PFSK-1 (cell line): ENCODE data around the gene PLAGL2.

ENCODE experiments used
- FOXP2 ChIP-seq: optimal IDR thresholded peaks from 2 replicates; pipeline ENCODE3; 2011; ENCODE audit warnings: borderline replicate concordance, control low read depth, inconsistent platforms; ENCODE audit not compliant: insufficient read depth; ENCODE audit errors: extremely low read length, extremely low read depth
- POLR2AphosphoS5 ChIP-seq: IDR thresholded peaks from 2 replicates; pipeline ENCODE4 v1.6.1; 2012; ENCODE audit warnings: low read depth, mild to moderate bottlenecking, control low read depth, low read length, moderate library complexity
- SIN3A ChIP-seq: IDR thresholded peaks from 2 replicates; pipeline ENCODE4 v1.6.1; 2012; ENCODE audit warnings: mild to moderate bottlenecking, low read length, moderate library complexity, borderline replicate concordance; ENCODE audit not compliant: insufficient read depth
- TAF1 ChIP-seq: IDR thresholded peaks from 2 replicates; pipeline ENCODE4 v1.6.1; 2012; ENCODE audit warnings: low read length, control low read depth, borderline replicate concordance; ENCODE audit not compliant: insufficient read depth
- TF ChIP-seq, protein P1 (sequence below), 2 experiments: IDR thresholded peaks; 2 replicates each; pipeline versions ENCODE4 v1.6.1 to v1.8.0; 2011 to 2012; ENCODE audit warnings: low read depth in 2 of 2, low read length in 2 of 2, control low read depth in 1 of 2, inconsistent platforms in 1 of 2, mild to moderate bottlenecking in 1 of 2, moderate library complexity in 1 of 2; ENCODE audit not compliant: insufficient read depth in 1 of 2

PLAGL2 gene

DNA sequence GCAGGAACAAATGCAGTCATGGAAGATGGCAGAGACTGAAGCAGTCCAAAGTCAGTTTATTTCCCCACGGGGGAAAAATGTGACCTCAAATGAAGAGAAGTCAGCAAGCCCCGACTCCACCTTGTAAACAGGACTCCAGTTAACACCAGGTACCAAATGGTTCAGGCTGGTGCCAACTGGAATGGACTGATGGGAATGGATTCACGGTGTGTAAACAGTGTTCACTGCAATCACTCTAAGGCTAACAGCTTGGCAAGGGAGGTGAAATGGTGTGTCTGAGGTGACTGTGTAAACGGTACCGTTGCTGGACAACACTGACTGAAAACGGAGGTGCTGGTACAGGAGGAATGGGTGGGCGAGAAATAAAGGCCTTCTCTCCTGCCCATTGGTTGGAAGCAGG lies 12.0 kb downstream of the PLAGL2 start:
- TF ChIP-seq SIN3A (no peak), POLR2AphosphoS5 (no peak), FOXP2 (no peak), TAF1 (no peak)
- TF ChIP-seq, protein P1, sequence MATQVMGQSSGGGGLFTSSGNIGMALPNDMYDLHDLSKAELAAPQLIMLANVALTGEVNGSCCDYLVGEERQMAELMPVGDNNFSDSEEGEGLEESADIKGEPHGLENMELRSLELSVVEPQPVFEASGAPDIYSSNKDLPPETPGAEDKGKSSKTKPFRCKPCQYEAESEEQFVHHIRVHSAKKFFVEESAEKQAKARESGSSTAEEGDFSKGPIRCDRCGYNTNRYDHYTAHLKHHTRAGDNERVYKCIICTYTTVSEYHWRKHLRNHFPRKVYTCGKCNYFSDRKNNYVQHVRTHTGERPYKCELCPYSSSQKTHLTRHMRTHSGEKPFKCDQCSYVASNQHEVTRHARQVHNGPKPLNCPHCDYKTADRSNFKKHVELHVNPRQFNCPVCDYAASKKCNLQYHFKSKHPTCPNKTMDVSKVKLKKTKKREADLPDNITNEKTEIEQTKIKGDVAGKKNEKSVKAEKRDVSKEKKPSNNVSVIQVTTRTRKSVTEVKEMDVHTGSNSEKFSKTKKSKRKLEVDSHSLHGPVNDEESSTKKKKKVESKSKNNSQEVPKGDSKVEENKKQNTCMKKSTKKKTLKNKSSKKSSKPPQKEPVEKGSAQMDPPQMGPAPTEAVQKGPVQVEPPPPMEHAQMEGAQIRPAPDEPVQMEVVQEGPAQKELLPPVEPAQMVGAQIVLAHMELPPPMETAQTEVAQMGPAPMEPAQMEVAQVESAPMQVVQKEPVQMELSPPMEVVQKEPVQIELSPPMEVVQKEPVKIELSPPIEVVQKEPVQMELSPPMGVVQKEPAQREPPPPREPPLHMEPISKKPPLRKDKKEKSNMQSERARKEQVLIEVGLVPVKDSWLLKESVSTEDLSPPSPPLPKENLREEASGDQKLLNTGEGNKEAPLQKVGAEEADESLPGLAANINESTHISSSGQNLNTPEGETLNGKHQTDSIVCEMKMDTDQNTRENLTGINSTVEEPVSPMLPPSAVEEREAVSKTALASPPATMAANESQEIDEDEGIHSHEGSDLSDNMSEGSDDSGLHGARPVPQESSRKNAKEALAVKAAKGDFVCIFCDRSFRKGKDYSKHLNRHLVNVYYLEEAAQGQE (IDR thresholded peaks at IDR 0.05; ENCODE audit: insufficient read depth in 1 of 2, low read depth in 2 of 2, low read length in 2 of 2), result no peak

DNA sequence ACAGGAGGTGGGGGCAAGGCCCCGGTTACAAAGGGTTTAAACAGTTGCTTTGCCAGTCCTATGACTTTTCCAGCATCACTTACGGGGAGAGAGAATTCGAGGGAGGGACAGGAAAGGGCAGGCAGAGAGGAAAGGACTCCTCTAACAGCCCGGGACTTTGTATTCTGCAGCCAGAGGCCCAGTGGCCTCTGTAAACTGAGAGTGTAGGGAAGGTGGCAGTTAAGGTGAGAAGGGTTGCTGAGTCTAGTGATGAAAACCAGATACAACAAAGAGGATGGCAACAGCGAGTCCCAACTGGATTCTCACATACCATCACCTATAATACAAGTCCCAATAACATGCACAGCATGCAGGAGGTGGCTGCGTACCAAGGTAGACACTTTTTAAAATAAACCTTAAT lies 13.5 kb downstream of the PLAGL2 start:
- TF ChIP-seq FOXP2 (no peak), TAF1 (no peak), SIN3A (no peak), POLR2AphosphoS5 (no peak)
- TF ChIP-seq, protein P1 (IDR thresholded peaks at IDR 0.05; ENCODE audit: insufficient read depth in 1 of 2, low read depth in 2 of 2, low read length in 2 of 2), result no peak

DNA sequence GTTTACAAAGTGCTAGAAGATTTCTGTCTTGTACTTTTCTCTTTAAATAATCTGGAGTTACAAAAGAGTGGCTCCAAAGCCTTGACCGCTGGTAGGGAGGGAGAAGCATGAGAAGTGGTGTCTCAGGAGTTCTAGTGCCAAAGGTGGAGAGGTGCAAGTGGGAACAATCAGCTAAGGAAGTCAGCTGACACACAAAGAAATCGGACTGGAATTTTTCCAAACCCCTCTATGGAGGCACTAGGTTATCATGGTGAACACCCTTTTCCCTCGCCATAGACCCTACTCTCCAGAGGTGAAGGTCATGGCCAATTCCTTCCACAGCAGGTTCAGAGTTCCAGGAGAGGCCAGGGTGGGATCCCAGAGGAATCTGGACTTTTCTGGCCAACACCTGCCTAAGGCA lies 14.8 kb downstream of the PLAGL2 start:
- TF ChIP-seq SIN3A (no peak), POLR2AphosphoS5 (no peak), FOXP2 (no peak)

DNA sequence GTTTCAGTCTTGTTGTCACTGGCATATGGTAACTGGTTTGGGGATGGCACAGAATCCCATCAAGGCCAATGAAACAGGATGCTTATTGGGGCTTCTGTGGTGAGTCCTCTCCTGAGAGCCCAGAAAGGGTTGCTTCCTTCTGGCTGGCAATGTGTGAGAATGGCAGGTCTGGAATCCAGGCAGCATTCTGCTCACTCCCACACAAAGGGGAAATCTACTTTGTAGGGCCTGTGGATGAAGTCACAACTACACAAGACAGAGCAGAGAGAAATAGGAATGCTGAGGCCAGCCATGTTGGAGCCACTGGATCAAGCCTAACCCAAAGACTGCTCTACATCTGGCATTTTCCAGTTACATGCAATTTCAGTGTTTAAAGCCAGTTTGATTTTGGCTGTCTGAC lies 15.7 kb downstream of the PLAGL2 start:
- TF ChIP-seq, protein P1 (IDR thresholded peaks at IDR 0.05; ENCODE audit: insufficient read depth in 1 of 2, low read depth in 2 of 2, low read length in 2 of 2), result no peak
- TF ChIP-seq SIN3A, result no peak
- TF ChIP-seq FOXP2, result no peak
- TF ChIP-seq POLR2AphosphoS5, result no peak
- no peak for TF ChIP-seq TAF1

DNA sequence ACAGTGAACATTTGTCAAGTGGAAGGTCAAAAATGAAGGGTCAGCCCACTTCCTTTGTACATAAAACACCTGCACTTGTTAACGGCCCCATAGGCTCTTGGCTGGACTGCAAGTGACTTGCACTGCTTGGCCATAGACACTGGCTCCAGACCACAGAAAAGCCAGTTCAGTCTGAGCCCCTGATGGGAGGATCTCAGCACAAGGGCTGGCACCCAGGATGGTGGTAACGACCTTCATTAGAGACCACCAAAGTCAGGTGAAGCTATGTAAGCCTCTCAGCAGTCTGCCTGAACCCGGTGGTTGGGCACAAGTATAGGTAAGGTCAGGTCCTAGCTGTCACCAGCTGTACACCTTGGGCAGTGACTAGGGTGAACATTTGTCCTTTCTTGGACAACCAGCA lies 16.1 kb downstream of the PLAGL2 start:
- TF ChIP-seq, protein P1 (IDR thresholded peaks at IDR 0.05; ENCODE audit: insufficient read depth in 1 of 2, low read depth in 2 of 2, low read length in 2 of 2), result no peak
- TF ChIP-seq SIN3A (no peak), TAF1 (no peak), FOXP2 (no peak), POLR2AphosphoS5 (no peak)
